ENCODE data around the gene SEMA3F. TPM values are rescaled to one million over a fixed set of nuclear protein-coding genes. Genes with fewer than 3 reads are reported as not detected.
A peak's percentile ranks its signal among the peaks of the same experiment; 100 is the strongest.

SEMA3F gene
- total and polyA plus RNA-seq, 4 donors, result 27.8 to 54.3 (median 47.4) TPM

DNA sequence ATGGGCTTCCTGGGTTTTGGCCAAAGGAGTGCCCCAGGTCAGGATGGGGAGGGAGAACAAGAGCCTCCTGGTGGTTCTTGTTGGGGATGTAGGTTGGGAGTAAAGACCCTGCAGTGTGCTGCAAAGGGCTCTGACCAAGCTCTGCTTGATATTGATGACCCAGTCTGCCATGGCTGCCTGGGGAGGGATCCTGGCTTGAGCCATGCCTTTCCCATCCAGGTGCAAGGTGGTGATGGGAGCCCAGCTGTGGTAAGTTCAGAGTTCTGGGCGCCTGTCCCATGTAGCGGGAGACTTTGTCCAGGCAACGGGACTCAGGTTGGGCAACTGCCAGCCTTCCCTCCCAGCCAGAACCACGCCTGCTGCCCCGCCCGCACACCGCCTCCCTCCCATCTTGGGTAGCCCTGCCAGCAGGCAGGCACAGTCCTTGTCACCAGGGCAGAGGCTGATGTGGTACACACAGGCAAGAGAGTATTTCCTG, 83.5 kb downstream of the SEMA3F start:
- DNase-seq (no peak), ATAC-seq (ENCODE audit: insufficient read depth, low FRiP score) (no peak)
- Histone ChIP-seq H3K9ac (ENCODE audit: insufficient read depth in 1 of 2, low read length in 2 of 2) (peak overlapping the region in 1 of 2 donors; percentile 80), H3K27me3 (ENCODE audit: control insufficient read depth in 3 of 3, insufficient read depth in 3 of 3, low read length in 2 of 3) (no peaks in the 10 kb centered on the region), H3K27ac (ENCODE audit: low read depth in 1 of 2, low read length in 1 of 2) (peak overlapping the region; percentile 95 to 97), H3K9me3 (ENCODE audit: control insufficient read depth in 4 of 4, insufficient read depth in 3 of 4, low read length in 3 of 4) (no peaks in the 10 kb centered on the region), H3K36me3 (ENCODE audit: control insufficient read depth in 4 of 4, insufficient read depth in 4 of 4, low read length in 4 of 4) (peaks cover 0 to 10% (median 5%) of the 10 kb centered on the region in 4 donors), H3K4me3 (peak overlapping the region; percentile 88), H3K4me1 (ENCODE audit: control insufficient read depth in 5 of 5, insufficient read depth in 5 of 5, low read length in 5 of 5) (peaks cover 2 to 40% (median 8%) of the 10 kb centered on the region in 5 donors)
- TF ChIP-seq, protein P1, sequence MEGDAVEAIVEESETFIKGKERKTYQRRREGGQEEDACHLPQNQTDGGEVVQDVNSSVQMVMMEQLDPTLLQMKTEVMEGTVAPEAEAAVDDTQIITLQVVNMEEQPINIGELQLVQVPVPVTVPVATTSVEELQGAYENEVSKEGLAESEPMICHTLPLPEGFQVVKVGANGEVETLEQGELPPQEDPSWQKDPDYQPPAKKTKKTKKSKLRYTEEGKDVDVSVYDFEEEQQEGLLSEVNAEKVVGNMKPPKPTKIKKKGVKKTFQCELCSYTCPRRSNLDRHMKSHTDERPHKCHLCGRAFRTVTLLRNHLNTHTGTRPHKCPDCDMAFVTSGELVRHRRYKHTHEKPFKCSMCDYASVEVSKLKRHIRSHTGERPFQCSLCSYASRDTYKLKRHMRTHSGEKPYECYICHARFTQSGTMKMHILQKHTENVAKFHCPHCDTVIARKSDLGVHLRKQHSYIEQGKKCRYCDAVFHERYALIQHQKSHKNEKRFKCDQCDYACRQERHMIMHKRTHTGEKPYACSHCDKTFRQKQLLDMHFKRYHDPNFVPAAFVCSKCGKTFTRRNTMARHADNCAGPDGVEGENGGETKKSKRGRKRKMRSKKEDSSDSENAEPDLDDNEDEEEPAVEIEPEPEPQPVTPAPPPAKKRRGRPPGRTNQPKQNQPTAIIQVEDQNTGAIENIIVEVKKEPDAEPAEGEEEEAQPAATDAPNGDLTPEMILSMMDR (IDR thresholded peaks at IDR 0.05; ENCODE audit: control extremely low read depth, extremely low read depth), result no peak
- WGBS, 2 donors, result 7 to 12% methylated on average over 7 of the region's 7 CpGs

Small RNA genes lying within 50 kb of the gene (small RNA-seq; reads per million reads assigned to genes)
- gene MIR566 (ENCODE audit: low replicate concordance) (not detected), gene MIR5787 (ENCODE audit: low replicate concordance) (not detected)

Other genes with a start within 250 kb of the SEMA3F start
- 10 to 100 TPM in 1 of 2 donors, 1 to 10 TPM in 1; 7.0 to 12.3 TPM for gene MON1A, start 225.5 kb upstream of the SEMA3F start, total RNA-seq
- gene MON1A, start 225.5 kb upstream of the SEMA3F start, polyA plus RNA-seq, result 10 to 100 TPM in 1 of 2 donors, 1 to 10 TPM in 1; 8.5 to 10.3 TPM
- gene RBM6, start 215.2 kb upstream of the SEMA3F start, total RNA-seq, result 100 to 1,000 TPM in 1 of 2 donors, 10 to 100 TPM in 1; 70.4 to 126 TPM
- gene RBM6, start 215.2 kb upstream of the SEMA3F start, polyA plus RNA-seq, result 10 to 100 TPM; 42.1 to 88.9 TPM
- gene RBM5, start 66.4 kb upstream of the SEMA3F start, total RNA-seq, result 100 to 1,000 TPM; 115 to 380 TPM
- gene RBM5, start 66.4 kb upstream of the SEMA3F start, polyA plus RNA-seq, result 10 to 100 TPM; 71.4 to 74.3 TPM
- not detected for gene GNAT1, start 36.3 kb downstream of the SEMA3F start, total RNA-seq
- gene GNAT1, start 36.3 kb downstream of the SEMA3F start, polyA plus RNA-seq, result under 1 TPM; 0.05 to 0.16 TPM
- 1 to 10 TPM in 1 of 2 donors, under 1 TPM in 1; 0.43 to 4.3 TPM for gene SLC38A3, start 49.9 kb downstream of the SEMA3F start, total RNA-seq
- gene SLC38A3, start 49.9 kb downstream of the SEMA3F start, polyA plus RNA-seq, result under 1 TPM; 0.08 to 0.24 TPM
- 100 to 1,000 TPM; 224 to 332 TPM for gene GNAI2, start 80.9 kb downstream of the SEMA3F start, total RNA-seq
- 100 to 1,000 TPM; 217 to 364 TPM for gene GNAI2, start 80.9 kb downstream of the SEMA3F start, polyA plus RNA-seq
- gene SEMA3B, start 113.8 kb downstream of the SEMA3F start, total RNA-seq, result 10 to 100 TPM; 47.9 to 95.7 TPM
- gene SEMA3B, start 113.8 kb downstream of the SEMA3F start, polyA plus RNA-seq, result 10 to 100 TPM; 39.6 to 75.6 TPM
- under 1 TPM in 1 of 2 donors, not detected in 1; 0.12 TPM for gene LSMEM2, start 123.8 kb downstream of the SEMA3F start, total RNA-seq
- gene LSMEM2, start 123.8 kb downstream of the SEMA3F start, polyA plus RNA-seq, result under 1 TPM; 0.10 to 0.49 TPM
- 10 to 100 TPM; 14.7 to 98.8 TPM for gene IFRD2, start 137.1 kb downstream of the SEMA3F start, total RNA-seq
- 100 to 1,000 TPM in 1 of 2 donors, 10 to 100 TPM in 1; 91.4 to 107 TPM for gene IFRD2, start 137.1 kb downstream of the SEMA3F start, polyA plus RNA-seq
- gene HYAL3, start 144.1 kb downstream of the SEMA3F start, total RNA-seq, result 1 to 10 TPM; 1.4 to 4.0 TPM
- gene HYAL3, start 144.1 kb downstream of the SEMA3F start, polyA plus RNA-seq, result 1 to 10 TPM; 2.5 to 4.9 TPM
- 10 to 100 TPM in 1 of 2 donors, 1 to 10 TPM in 1; 4.8 to 16.6 TPM for gene NAA80, start 144.1 kb downstream of the SEMA3F start, total RNA-seq
- gene NAA80, start 144.1 kb downstream of the SEMA3F start, polyA plus RNA-seq, result 10 to 100 TPM in 1 of 2 donors, 1 to 10 TPM in 1; 9.5 to 14.7 TPM
- 10 to 100 TPM in 1 of 2 donors, 1 to 10 TPM in 1; 1.6 to 51.2 TPM for gene HYAL1, start 148.2 kb downstream of the SEMA3F start, total RNA-seq
- 10 to 100 TPM; 24.6 to 27.8 TPM for gene HYAL1, start 148.2 kb downstream of the SEMA3F start, polyA plus RNA-seq
- 100 to 1,000 TPM in 1 of 2 donors, 10 to 100 TPM in 1; 94.3 to 218 TPM for gene HYAL2, start 167.4 kb downstream of the SEMA3F start, total RNA-seq
- gene HYAL2, start 167.4 kb downstream of the SEMA3F start, polyA plus RNA-seq, result 100 to 1,000 TPM; 193 to 208 TPM
- gene TUSC2, start 172.9 kb downstream of the SEMA3F start, total RNA-seq, result 10 to 100 TPM; 11.1 to 33.4 TPM
- gene TUSC2, start 172.9 kb downstream of the SEMA3F start, polyA plus RNA-seq, result 10 to 100 TPM; 27.6 to 54.5 TPM
- gene RASSF1, start 185.5 kb downstream of the SEMA3F start, total RNA-seq, result 10 to 100 TPM; 36.3 to 46.0 TPM
- 10 to 100 TPM; 38.0 to 59.0 TPM for gene RASSF1, start 185.5 kb downstream of the SEMA3F start, polyA plus RNA-seq
- 100 to 1,000 TPM in 1 of 2 donors, 10 to 100 TPM in 1; 70.8 to 117 TPM for gene ZMYND10, start 190.4 kb downstream of the SEMA3F start, total RNA-seq
- gene ZMYND10, start 190.4 kb downstream of the SEMA3F start, polyA plus RNA-seq, result 10 to 100 TPM; 31.4 to 54.1 TPM
- 10 to 100 TPM; 12.7 to 17.0 TPM for gene NPRL2, start 195.5 kb downstream of the SEMA3F start, total RNA-seq
- gene NPRL2, start 195.5 kb downstream of the SEMA3F start, polyA plus RNA-seq, result 10 to 100 TPM; 17.4 to 21.9 TPM
- 10 to 100 TPM; 18.2 to 33.9 TPM for gene CYB561D2, start 195.5 kb downstream of the SEMA3F start, total RNA-seq
- gene CYB561D2, start 195.5 kb downstream of the SEMA3F start, polyA plus RNA-seq, result 10 to 100 TPM; 21.4 to 50.8 TPM
- gene TMEM115, start 204.2 kb downstream of the SEMA3F start, total RNA-seq, result 10 to 100 TPM; 29.0 to 38.8 TPM
- 10 to 100 TPM; 32.9 to 44.8 TPM for gene TMEM115, start 204.2 kb downstream of the SEMA3F start, polyA plus RNA-seq